Mesenchymal stem cell (in vitro differentiated cells and primary cell): Measurements from ENCODE around the gene SNAP25.

ENCODE experiments used
- DNase-seq: peaks from one replicate; pipeline ENCODE4 v3.0.0-alpha.2; 2013
- H2AFZ ChIP-seq: one replicate; pipeline ENCODE4 v1.6.1; 2013; ENCODE audit warnings: low read depth, mild to moderate bottlenecking, control low read depth, inconsistent platforms, low read length, moderate library complexity
- H2AK5ac ChIP-seq: 2 replicates; pipeline ENCODE4 v1.6.1; 2013; ENCODE audit warnings: low read length, moderate library complexity, mild to moderate bottlenecking, inconsistent platforms; ENCODE audit not compliant: severe bottlenecking
- H2BK120ac ChIP-seq: one replicate; pipeline ENCODE4 v1.6.1; 2013; ENCODE audit warnings: low read depth, mild to moderate bottlenecking, inconsistent platforms, low read length, moderate library complexity
- H2BK12ac ChIP-seq, 2 experiments: one replicate each; pipeline ENCODE4 v1.6.1; 2013; ENCODE audit warnings: inconsistent platforms in 2 of 2, low read length in 2 of 2, mild to moderate bottlenecking in 2 of 2, moderate library complexity in 2 of 2, control low read depth in 1 of 2
- H2BK15ac ChIP-seq: one replicate; pipeline ENCODE4 v1.6.1; 2013; ENCODE audit warnings: mild to moderate bottlenecking, low read depth, inconsistent platforms; ENCODE audit not compliant: poor library complexity, severe bottlenecking
- H2BK5ac ChIP-seq: 2 replicates; pipeline ENCODE4 v1.6.1; 2013; ENCODE audit warnings: low read depth, mild to moderate bottlenecking, low read length, control low read depth, inconsistent platforms; ENCODE audit not compliant: poor library complexity, severe bottlenecking
- H3K14ac ChIP-seq, 2 experiments: one replicate each; pipeline ENCODE4 v1.6.1; 2013; ENCODE audit warnings: inconsistent platforms in 2 of 2, low read length in 2 of 2, control low read depth in 1 of 2, mild to moderate bottlenecking in 1 of 2, moderate library complexity in 1 of 2
- H3K18ac ChIP-seq, 2 experiments: one replicate each; pipeline ENCODE4 v1.6.1; 2013; ENCODE audit warnings: inconsistent platforms in 2 of 2, low read length in 2 of 2, control low read depth in 1 of 2, low read depth in 1 of 2, mild to moderate bottlenecking in 1 of 2
- H3K23ac ChIP-seq, 2 experiments: one replicate each; pipeline ENCODE4 v1.6.1; 2013; ENCODE audit warnings: inconsistent platforms in 2 of 2, low read length in 2 of 2, mild to moderate bottlenecking in 2 of 2, moderate library complexity in 2 of 2, control low read depth in 1 of 2
- H3K27ac ChIP-seq: 2 replicates; pipeline ENCODE4 v1.5.1; 2013; ENCODE audit warnings: mild to moderate bottlenecking, moderate library complexity, low read length, control low read depth, inconsistent platforms; ENCODE audit not compliant: poor library complexity, severe bottlenecking
- H3K27me3 ChIP-seq, 2 experiments: 2 replicates each; pipeline versions ENCODE4 v1.6.1 to v1.7.0; 2013; ENCODE audit warnings: low read length in 2 of 2, mild to moderate bottlenecking in 2 of 2, moderate library complexity in 2 of 2, control low read depth in 1 of 2, inconsistent platforms in 1 of 2; ENCODE audit not compliant: control insufficient read depth in 1 of 2, insufficient read depth in 1 of 2
- H3K36me3 ChIP-seq, 2 experiments: 2 replicates each; pipeline versions ENCODE4 v1.6.1 to v1.7.0; 2013; ENCODE audit warnings: low read length in 2 of 2, control low read depth in 1 of 2, inconsistent platforms in 1 of 2, low read depth in 1 of 2, mild to moderate bottlenecking in 1 of 2; ENCODE audit not compliant: insufficient read depth in 2 of 2, control insufficient read depth in 1 of 2
- H3K4ac ChIP-seq, 2 experiments: one replicate each; pipeline ENCODE4 v1.6.1; 2013; ENCODE audit warnings: inconsistent platforms in 2 of 2, low read length in 2 of 2, mild to moderate bottlenecking in 2 of 2, moderate library complexity in 2 of 2, control low read depth in 1 of 2, low read depth in 1 of 2
- H3K4me1 ChIP-seq: 2 replicates; pipeline ENCODE4 v1.6.1; 2013; ENCODE audit warnings: low read depth, low read length, control low read depth; ENCODE audit not compliant: control insufficient read depth, insufficient read depth
- H3K4me2 ChIP-seq: 2 replicates; pipeline ENCODE4 v1.6.1; 2013; ENCODE audit warnings: low read length, mild to moderate bottlenecking, inconsistent platforms; ENCODE audit not compliant: poor library complexity, severe bottlenecking
- H3K4me3 ChIP-seq, 2 experiments: 2 replicates each; pipeline versions ENCODE4 v1.5.1 to v1.7.0; 2013; ENCODE audit warnings: low read length in 2 of 2, mild to moderate bottlenecking in 2 of 2, control low read depth in 1 of 2, low read depth in 1 of 2; ENCODE audit not compliant: insufficient read depth in 1 of 2
- H3K79me1 ChIP-seq: replicated peaks from 2 replicates; pipeline ENCODE4 v1.6.1; 2013; ENCODE audit warnings: mild to moderate bottlenecking, control low read depth, low read length, inconsistent platforms; ENCODE audit not compliant: poor library complexity, severe bottlenecking
- H3K9ac ChIP-seq: 2 replicates; pipeline ENCODE4 v1.7.0; 2013; ENCODE audit warnings: mild to moderate bottlenecking, low read length, moderate library complexity
- H3K9me3 ChIP-seq: 2 replicates; pipeline ENCODE4 v1.7.0; 2013; ENCODE audit warnings: mild to moderate bottlenecking, low read length; ENCODE audit not compliant: control insufficient read depth
- H4K8ac ChIP-seq: one replicate; pipeline ENCODE4 v1.6.1; 2013; ENCODE audit warnings: inconsistent platforms, mild to moderate bottlenecking, low read length, moderate library complexity
- H4K91ac ChIP-seq: one replicate; pipeline ENCODE4 v1.6.1; 2013; ENCODE audit warnings: mild to moderate bottlenecking, low read length, inconsistent platforms
- WGBS: methylation state at CpG from one replicate; pipeline ENCODE4 v1.1.7; 2013; ENCODE audit warnings: mixed read lengths; 5-methylcytosine and 5-hydroxymethylcytosine counted together

SNAP25 gene

GRCh38 chr20:10324198-10324847, 105.7 kb downstream of the SNAP25 start:
- Histone ChIP-seq H2BK5ac (no peak overlapping the region), H2BK12ac (no peak overlapping the region), H3K27me3 (peaks cover 0 to 8% of the 10 kb centered on the region in 2 experiments), H3K4me3 (no peak overlapping the region), H3K14ac (no peak overlapping the region), H2BK15ac (no peak overlapping the region), H3K9ac (no peak overlapping the region), H3K4ac (no peak overlapping the region), H4K8ac (no peak overlapping the region), H2BK120ac (no peak overlapping the region), H3K9me3 (no peaks in the 10 kb centered on the region), H3K4me1 (no peaks in the 10 kb centered on the region), H3K79me1 (no peaks in the 10 kb centered on the region), H3K4me2 (no peak overlapping the region), H2AFZ (no peak overlapping the region), H2AK5ac (no peak overlapping the region), H4K91ac (no peak overlapping the region), H3K36me3 (no peaks in the 10 kb centered on the region), H3K27ac (no peak overlapping the region), H3K23ac (no peak overlapping the region), H3K18ac (no peak overlapping the region)
- DNase-seq, result no peak
- WGBS, result 82% methylated on average over 8 of the region's 8 CpGs

GRCh38 chr20:10328897-10329255, 110.2 kb downstream of the SNAP25 start:
- no peak for DNase-seq
- Histone ChIP-seq H4K91ac (no peak overlapping the region), H2AFZ (no peak overlapping the region), H3K4ac (no peak overlapping the region), H2BK5ac (no peak overlapping the region), H2BK15ac (no peak overlapping the region), H3K4me3 (no peak overlapping the region), H4K8ac (no peak overlapping the region), H3K4me1 (no peaks in the 10 kb centered on the region), H3K9ac (no peak overlapping the region), H3K79me1 (no peaks in the 10 kb centered on the region), H3K23ac (no peak overlapping the region), H3K27ac (no peak overlapping the region), H2BK120ac (no peak overlapping the region), H2BK12ac (no peak overlapping the region), H3K27me3 (peaks cover 0 to 1% of the 10 kb centered on the region in 2 experiments), H3K36me3 (no peaks in the 10 kb centered on the region), H3K18ac (no peak overlapping the region), H3K14ac (no peak overlapping the region), H3K4me2 (no peak overlapping the region), H3K9me3 (no peaks in the 10 kb centered on the region), H2AK5ac (no peak overlapping the region)
- 90% methylated on average over 2 of the region's 4 CpGs for WGBS

- Histone ChIP-seq H4K8ac (no peak overlapping the region), H2BK12ac (no peak overlapping the region), H3K18ac (no peak overlapping the region), H2BK15ac (no peak overlapping the region), H3K27ac (no peak overlapping the region), H3K23ac (no peak overlapping the region), H3K27me3 (no peaks in the 10 kb centered on the region), H3K9ac (no peak overlapping the region), H3K36me3 (no peaks in the 10 kb centered on the region), H2AK5ac (no peak overlapping the region), H3K9me3 (no peaks in the 10 kb centered on the region), H4K91ac (no peak overlapping the region), H3K4me3 (no peak overlapping the region), H3K4me1 (no peaks in the 10 kb centered on the region), H2BK120ac (no peak overlapping the region), H2AFZ (no peak overlapping the region), H3K4ac (no peak overlapping the region), H2BK5ac (no peak overlapping the region), H3K79me1 (no peaks in the 10 kb centered on the region), H3K4me2 (no peak overlapping the region), H3K14ac (no peak overlapping the region)
- 100% methylated on average over 1 of the region's 4 CpGs for WGBS
- DNase-seq, result no peak
Observed at GRCh38 chr20:10329387-10330005, 110.9 kb downstream of the SNAP25 start.

GRCh38 chr20:10330071-10330470, 111.4 kb downstream of the SNAP25 start:
- no peaks in the 10 kb centered on the region for H3K4me1 ChIP-seq
- H3K4me2 ChIP-seq, result no peak overlapping the region
- H2BK12ac ChIP-seq, result no peak overlapping the region
- no peak overlapping the region for H3K4ac ChIP-seq
- no peak overlapping the region for H3K27ac ChIP-seq
- H3K4me3 ChIP-seq, result no peak overlapping the region
- no peak overlapping the region for H3K23ac ChIP-seq
- H3K36me3 ChIP-seq, result no peaks in the 10 kb centered on the region
- H3K18ac ChIP-seq, result no peak overlapping the region
- no peak overlapping the region for H2BK5ac ChIP-seq
- H3K9me3 ChIP-seq, result no peaks in the 10 kb centered on the region
- DNase-seq, result no peak
- H2BK120ac ChIP-seq, result no peak overlapping the region
- no peak overlapping the region for H2AFZ ChIP-seq
- no peak overlapping the region for H4K8ac ChIP-seq
- H4K91ac ChIP-seq, result no peak overlapping the region
- no peak overlapping the region for H2AK5ac ChIP-seq
- no peak overlapping the region for H3K9ac ChIP-seq
- 92% methylated on average over 3 of the region's 4 CpGs for WGBS
- no peak overlapping the region for H3K14ac ChIP-seq
- no peaks in the 10 kb centered on the region for H3K79me1 ChIP-seq
- H3K27me3 ChIP-seq, result no peaks in the 10 kb centered on the region
- H2BK15ac ChIP-seq, result no peak overlapping the region
